Measurements from ENCODE around the gene TCF12.
A peak's percentile ranks its signal among the peaks of the same experiment; 100 is the strongest.

TCF12 gene

DNA sequence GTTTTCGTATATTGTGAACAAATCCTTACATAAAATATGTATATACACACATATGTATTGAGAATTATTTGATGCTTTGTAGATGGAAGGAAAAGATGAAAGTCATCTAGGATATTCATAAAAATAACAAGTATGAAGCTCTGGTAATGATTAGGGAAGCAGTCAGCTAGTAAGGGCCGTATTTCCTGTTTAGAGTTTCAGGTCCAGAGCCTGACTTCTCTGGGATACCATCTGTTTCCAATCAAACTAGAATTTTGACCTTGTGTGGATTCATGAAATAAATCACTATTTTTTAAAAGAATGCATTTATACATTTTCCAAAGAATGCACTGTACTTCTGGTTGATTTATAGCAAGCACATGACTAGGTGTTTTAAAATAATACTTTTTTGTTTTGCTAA lies 301.8 kb downstream of the TCF12 start:
- H3K4me3 ChIP-seq (replicated peaks; ENCODE audit: low read depth, low read length) = peak overlapping the region; percentile 56
- TF ChIP-seq, protein P1, sequence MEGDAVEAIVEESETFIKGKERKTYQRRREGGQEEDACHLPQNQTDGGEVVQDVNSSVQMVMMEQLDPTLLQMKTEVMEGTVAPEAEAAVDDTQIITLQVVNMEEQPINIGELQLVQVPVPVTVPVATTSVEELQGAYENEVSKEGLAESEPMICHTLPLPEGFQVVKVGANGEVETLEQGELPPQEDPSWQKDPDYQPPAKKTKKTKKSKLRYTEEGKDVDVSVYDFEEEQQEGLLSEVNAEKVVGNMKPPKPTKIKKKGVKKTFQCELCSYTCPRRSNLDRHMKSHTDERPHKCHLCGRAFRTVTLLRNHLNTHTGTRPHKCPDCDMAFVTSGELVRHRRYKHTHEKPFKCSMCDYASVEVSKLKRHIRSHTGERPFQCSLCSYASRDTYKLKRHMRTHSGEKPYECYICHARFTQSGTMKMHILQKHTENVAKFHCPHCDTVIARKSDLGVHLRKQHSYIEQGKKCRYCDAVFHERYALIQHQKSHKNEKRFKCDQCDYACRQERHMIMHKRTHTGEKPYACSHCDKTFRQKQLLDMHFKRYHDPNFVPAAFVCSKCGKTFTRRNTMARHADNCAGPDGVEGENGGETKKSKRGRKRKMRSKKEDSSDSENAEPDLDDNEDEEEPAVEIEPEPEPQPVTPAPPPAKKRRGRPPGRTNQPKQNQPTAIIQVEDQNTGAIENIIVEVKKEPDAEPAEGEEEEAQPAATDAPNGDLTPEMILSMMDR (IDR thresholded peaks at IDR 0.05; ENCODE audit: low read depth, low read length, missing control alignments) = no peak
- DNase-seq (ENCODE audit: extremely low read depth, low read depth) = peak; percentile 75

DNA sequence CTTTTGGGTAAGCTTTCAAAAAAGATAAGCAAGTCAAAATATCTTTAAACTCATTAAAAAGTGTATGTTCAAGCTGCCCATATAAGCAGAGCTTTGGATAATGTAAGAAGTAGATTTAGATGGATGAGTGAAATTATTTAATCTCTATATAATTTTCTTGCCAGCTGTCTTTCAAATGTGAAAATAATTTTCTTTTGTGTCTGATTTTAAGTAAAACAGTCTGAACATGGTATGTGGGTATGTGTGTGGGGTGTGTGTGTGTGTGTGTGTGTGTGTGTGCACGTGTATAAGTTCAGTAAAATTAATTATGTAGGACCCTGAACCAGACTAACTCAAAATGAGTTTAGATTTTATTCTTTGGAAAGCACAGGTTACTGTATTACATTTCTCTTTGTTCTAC lies 302.7 kb downstream of the TCF12 start:
- TF ChIP-seq, protein P1 (IDR thresholded peaks at IDR 0.05; ENCODE audit: low read depth, low read length, missing control alignments) = no peak
- DNase-seq (ENCODE audit: extremely low read depth, low read depth) = no peak
- H3K4me3 ChIP-seq (replicated peaks; ENCODE audit: low read depth, low read length) = peak overlapping the region; percentile 56

DNA sequence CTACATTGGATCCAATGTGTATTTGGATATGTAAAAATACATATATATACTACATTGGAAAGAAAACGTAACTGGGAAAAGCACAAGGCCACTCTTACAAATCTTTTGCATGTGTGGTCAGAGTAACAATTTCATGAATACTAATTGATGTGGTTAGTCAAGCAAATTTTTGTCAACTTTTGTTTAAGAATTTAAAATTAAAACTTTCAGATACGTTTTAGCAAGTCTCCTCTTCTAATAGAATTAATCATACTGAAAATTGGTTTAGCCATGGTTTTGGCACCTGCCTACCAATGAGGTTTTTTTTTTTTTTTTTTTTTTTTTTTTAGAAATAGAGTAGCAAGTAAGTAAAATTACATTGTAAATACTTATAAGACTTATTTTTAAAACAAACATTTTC lies 304.9 kb downstream of the TCF12 start:
- DNase-seq (ENCODE audit: extremely low read depth, low read depth) = no peak
- TF ChIP-seq, protein P1 (IDR thresholded peaks at IDR 0.05; ENCODE audit: low read depth, low read length, missing control alignments) = no peak
- no peak overlapping the region; the same call in 1 of the 2 replicates for H3K4me3 ChIP-seq (replicated peaks; ENCODE audit: low read depth, low read length)

DNA sequence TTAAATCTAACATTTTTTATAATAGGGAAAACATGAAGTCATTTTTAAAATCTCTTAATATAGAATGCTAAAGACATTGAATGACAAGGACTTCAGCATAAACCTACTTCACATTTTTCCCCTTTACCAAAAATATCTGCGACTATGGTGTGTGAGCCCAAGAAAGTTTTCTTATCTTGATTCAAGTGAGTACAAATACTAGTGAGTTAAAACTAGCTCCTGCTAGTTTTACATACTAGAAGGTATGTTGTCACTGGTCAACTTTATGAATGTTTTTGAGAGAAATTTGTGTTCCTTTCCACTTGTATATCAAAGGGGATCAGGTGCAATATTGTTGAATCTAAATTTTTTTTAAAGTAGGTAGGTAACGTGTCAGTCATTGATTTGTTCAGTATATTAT lies 305.4 kb downstream of the TCF12 start:
- no peak for DNase-seq (ENCODE audit: extremely low read depth, low read depth)
- H3K4me3 ChIP-seq (replicated peaks; ENCODE audit: low read depth, low read length) = no peak overlapping the region
- TF ChIP-seq, protein P1 (IDR thresholded peaks at IDR 0.05; ENCODE audit: low read depth, low read length, missing control alignments) = no peak

DNA sequence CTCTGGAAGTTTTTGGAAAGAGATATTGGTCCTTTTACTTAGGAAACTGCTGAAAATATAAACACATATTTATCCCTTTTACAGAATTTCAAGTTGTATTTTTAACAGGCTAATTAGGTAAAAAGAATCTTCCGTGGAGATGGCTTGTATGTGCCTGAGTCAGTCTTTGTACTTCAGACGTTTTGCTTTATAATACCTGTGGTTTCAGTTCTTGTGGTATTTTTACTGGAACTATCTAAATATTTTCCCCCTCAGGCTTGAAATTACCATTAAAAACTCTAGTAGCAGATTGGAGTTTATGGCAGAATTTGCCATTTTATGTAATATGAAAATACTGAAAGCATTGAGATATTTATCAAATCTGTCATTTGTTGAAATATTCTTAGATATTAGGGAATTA lies 306.2 kb downstream of the TCF12 start:
- H3K4me3 ChIP-seq (replicated peaks; ENCODE audit: low read depth, low read length) = no peak overlapping the region
- TF ChIP-seq, protein P1 (IDR thresholded peaks at IDR 0.05; ENCODE audit: low read depth, low read length, missing control alignments) = no peak
- DNase-seq (ENCODE audit: extremely low read depth, low read depth) = no peak

DNA sequence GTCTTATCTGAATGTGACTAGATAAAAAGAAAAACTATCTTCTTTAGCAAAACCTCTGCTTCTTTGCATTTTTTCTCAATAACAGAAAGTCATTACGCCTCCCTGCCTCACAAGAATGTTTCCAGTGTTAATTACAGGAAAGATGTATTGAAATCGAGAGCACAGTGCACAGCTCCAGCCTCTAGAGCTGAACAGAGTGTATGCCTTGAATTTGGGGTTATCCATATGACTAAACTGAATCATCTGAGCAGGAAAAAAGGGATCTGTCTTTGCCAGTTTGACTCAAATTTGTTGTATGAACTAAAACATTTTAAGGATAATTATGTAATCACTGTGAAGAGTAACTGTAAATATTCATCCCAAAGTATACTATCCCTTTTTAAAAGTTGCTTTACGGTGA lies 308.7 kb downstream of the TCF12 start:
- TF ChIP-seq, protein P1 (IDR thresholded peaks at IDR 0.05; ENCODE audit: low read depth, low read length, missing control alignments) = no peak
- no peak overlapping the region for H3K4me3 ChIP-seq (replicated peaks; ENCODE audit: low read depth, low read length)

DNA sequence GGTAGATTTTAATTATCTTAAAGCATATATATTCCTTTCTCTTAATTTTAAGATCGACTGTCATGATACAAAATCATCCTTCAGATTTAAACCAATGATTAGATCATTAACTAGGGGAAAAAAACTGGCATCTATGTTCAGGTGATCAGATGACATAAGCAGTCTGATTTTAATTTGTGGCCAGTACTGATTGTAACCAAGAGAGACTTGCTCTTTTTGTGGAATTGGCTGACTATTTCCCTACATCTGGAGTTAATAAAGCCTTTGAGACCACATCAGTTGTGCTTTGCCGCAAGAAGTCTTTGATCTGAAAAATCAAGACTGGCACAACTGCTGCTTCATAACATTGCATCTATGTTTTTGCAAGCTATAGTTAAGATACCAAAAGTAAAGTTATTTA lies 309.5 kb downstream of the TCF12 start:
- DNase-seq (ENCODE audit: extremely low read depth, low read depth) = peak; percentile 82
- TF ChIP-seq, protein P1 (IDR thresholded peaks at IDR 0.05; ENCODE audit: low read depth, low read length, missing control alignments) = no peak
- H3K4me3 ChIP-seq (replicated peaks; ENCODE audit: low read depth, low read length) = no peak overlapping the region

More for the DNA sequence above, 308.7 kb downstream of the TCF12 start:
- DNase-seq (ENCODE audit: extremely low read depth, low read depth) = no peak

Data from HFF-Myc (cell line).